ENCODE measurements around the gene SRRM2.

The SRRM2 gene

GRCh38 chr16:2752035-2752849 lies at the start of gene SRRM2:
SRRM2 (plus strand) TSS chr16:2752638; CDS start chr16:2756365, 3,727 bp downstream.
- peak; percentile 94 for DNase-seq

DNA sequence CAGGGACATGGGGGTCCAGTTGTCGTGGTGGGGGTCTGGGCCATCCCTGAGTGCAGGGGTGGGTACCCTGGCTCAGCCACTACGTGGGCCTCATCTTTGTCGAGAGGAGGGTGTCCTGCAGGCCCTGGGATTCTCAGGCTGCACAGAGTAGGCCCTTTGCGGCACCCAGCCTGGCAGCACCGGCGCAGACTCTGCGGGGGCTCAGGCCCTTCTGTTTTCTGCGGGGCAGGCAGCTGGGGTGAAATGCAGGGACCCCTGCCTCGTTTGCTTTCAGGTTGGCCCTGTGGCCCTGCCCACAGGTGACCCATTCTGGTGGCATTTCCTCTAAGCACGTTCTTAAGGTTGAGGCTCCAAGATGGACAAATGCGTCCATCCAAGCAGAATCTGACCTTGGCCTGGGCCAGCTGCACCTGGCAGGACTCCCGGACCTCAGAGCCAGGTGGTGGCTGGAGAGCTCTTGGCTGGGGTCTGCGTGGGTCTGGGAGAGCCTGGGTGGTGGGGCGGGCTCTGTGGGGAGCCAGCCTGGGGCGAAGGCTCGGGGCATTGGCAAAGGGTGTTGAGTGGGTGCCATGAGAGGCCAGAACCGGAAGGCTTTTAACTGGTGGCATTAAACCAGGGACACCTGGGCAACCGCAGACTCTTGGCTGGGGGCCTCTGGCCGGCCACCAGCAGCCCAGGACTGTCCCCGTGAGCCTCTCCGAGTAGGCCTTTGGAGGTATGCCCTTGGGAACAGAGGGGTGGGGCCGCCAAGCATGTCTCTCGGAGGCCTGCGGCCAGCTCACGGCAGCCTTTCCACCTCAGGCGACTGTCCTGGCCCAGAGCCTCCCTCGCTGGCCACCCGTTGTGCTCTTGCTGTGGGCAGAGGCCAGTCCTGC lies 49.3 kb upstream of the SRRM2 start:
- DNase-seq: no peak

DNA sequence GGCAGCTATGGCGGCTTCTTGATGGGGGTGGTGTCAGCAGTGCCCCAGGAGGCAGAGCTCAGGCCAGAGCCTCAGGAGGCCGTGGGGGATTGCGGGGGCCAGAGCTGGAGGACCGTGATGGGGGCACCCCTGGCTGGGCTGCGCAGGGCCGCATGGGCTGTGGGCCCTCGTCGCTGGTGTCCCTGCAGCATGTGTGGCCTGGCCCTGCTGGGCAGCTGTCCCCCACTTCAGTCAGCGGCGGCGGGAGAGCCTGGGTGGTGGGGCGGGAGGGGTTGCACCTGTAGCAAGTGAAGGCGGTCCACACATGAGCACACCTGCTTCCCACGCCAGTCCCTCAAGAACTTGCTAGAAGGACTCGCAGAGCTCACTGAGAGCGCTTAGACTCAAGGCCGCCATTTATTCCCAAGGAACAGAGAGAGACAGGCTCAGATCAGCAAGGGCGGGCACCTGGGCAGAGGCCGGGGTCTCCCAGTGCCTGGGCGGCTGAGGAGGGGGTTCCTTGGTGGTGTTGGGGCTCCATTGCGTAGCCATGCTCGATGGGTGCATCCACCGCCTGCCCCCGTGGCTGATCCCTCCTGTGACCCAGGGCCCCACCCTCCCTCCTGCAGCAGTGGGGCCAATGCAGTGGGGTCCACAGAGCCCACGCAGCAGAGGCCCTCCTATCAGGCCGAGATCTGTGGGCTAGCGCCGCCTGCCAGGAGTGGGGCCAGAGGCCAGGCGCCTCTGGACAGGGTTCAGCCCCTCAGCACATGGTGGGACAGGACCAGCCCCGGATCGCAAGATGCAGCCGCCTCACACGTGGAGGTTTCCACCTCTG lies 48.1 kb upstream of the SRRM2 start:
- no peak for DNase-seq

DNA sequence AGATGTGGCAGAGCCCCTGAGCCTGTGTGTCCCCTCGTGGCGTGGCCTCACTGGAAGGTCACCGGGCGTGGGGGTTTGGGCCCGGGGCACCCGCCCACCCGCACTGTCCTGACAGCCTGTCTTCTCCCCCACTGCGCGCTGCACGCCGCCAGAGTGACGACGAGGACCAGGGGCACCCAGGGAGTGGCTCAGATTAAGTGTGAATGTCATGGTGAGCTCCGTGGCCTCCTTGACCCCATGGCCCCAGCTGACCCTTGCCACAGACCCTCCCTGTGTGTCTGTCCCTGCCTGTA lies 47.5 kb upstream of the SRRM2 start:
- no peak for DNase-seq

GRCh38 chr16:2705351-2705750 lies 47.1 kb upstream of the SRRM2 start:
- DNase-seq: no peak

- DNase-seq: no peak
These were observed 46.4 kb upstream of the SRRM2 start for GRCh38 chr16:2706085-2706484.

DNA sequence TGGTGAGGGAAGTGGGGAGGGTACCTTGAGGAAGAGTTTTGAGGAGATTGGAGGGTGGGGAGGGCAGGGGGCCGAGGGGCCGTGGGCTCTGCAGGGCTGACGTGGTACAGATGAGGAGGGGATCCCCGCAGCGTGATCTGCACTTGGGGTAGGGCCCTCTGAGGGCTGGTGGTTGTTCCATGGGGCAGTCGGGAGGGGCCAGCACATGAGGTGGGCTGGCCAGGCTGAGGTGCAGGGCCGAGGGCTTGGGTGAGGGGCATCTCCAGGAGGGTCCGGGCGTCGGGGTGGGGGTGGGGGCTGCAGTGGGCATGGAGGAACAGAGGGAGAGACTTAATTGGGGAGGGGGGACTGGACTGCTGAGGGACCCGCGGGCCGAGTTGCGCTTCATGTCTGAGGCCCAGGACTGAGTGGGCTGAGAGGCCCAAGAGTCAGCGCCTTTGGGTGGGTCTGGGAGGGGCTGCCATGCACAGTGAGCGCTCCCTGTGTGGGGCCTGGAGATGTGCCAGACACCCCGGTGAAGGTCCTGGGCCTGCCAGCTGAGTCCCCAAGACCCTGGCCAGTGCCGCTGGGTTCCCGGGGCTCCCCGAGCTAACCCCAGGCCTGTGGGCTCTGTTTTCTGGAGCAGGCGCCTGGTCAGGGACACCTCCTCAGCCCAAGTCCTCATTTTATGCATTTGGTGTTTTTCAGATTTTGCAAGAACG lies 45.7 kb upstream of the SRRM2 start:
- no peak for DNase-seq

DNA sequence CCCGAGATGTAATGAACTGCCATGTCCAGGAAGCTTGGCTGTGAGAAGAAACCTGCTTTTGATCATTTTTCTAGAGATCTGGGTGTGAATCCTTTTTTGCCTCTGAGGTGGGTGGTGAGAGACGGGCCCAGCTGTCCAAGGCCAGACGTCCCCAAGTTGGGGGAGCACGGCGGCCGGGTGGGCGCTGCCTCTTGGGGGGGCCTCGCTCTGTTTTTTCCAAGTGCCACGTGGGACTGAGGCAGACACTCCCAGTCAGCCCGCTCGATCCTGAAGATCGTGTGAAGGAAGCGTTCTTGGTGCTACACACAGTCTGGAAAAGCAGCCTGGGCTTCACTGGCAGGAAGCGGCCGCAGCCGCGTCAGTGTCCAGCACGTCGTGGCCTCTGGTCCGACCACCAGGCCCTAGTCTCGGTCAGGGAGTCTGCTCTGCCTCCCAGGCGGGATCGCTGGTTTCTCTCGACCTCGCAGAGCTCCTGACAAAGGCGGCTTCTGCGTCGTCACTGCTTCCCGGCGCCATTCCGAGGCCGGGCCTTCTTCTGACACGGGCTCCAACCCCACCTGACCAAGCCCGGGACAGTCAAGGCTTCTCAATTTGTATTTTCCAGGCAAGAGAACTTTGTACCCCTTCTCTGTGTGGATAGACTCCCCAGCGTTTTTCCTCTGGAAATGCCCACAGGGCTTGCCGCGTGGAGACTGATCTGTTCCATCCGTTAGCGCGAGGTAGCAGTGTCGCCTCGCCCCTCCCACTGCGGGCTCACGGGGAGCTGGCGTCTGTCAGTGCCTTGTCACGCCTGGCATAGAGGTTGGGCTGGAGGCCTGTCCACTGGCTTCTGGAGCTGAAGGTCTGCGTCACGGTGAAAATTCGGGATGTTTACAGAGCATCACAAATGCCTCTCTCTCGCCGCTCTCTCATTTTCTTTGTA lies 44.8 kb upstream of the SRRM2 start:
- no peak for DNase-seq

DNA sequence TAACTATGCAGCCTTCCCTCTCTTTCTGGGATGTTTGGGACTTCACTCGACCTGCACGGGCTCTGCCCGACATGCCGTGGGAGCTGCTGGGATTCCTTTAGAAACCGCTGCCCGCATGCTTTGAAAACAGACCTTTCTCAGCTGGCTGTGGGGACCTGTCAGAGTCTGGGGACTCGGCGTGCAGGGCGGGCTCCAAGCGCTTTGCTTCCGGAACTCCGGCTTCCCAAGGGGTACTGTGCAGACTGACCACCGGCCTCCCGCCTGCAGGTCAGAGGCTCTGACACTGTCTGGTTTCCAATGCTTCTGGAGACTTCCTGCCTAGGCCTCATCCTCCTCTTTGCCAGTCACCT lies 44.2 kb upstream of the SRRM2 start:
- DNase-seq: no peak

- DNase-seq: no peak
These were observed 43.4 kb upstream of the SRRM2 start for GRCh38 chr16:2708955-2709587.

GRCh38 chr16:2709588-2709984 lies 42.9 kb upstream of the SRRM2 start:
- DNase-seq: no peak

DNA sequence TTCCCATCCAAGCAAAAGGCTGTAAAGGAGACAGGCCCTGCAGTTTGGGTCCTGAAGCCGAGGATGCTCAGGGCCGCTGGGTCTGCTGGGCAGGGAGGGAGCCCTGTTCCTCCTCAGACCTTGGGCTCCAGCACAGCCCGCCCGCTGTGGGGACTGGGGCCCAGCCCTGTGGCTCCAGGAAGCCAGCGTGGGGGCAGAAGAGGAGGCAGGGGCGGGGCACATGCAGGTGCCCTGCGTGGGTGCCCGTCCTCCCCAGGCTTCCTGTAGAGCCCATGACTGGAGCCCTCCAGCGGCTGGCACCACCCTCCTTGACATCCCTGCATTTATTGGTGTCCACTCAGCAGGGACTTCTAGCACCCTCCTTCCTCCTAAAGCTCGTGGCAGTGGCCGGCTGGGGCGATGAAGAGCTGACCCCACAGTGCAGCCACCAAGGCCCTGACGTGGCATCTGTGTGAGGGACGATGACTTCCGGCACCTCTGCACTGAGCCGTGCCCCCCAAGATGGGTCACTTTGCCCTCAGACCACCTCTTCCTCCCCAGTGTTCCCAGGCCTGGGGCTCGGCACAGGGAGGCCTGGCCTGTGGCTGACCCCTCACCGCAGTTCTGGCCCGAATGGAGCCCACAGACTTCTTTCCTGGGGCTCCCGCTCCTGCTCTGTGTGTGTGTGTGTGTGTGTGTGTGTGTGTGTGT lies 42.3 kb upstream of the SRRM2 start:
- no peak for DNase-seq

DNA sequence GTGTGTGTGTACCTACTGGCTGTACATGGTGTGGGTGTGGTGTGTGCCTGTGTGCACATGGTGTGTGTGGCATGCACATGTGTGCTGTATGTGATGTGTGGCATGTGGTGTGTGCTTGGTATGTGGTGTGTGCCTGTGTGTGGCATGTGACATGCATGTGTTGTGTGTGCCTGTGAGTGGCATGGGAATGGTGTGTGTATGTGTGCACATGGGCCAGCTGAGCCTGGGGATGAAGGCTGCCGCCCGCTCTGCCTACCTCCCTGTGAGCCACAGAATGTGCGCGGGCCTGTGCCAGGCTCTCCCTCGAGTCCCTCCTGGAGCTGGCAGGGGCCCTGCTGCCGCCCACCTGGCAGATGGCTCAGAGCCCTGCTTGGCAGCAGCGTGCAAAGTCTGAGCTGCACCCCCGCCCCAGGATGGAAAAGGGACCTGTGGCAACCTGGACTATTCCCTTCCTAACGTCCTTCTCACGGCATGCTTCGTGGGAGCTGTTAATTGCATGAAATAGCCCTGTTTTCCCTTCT lies 41.7 kb upstream of the SRRM2 start:
- DNase-seq: no peak

- no peak for DNase-seq
These were observed 40.9 kb upstream of the SRRM2 start for GRCh38 chr16:2711370-2712062.

- no peak for DNase-seq
These were observed 40.4 kb upstream of the SRRM2 start for GRCh38 chr16:2712063-2712441.

DNA sequence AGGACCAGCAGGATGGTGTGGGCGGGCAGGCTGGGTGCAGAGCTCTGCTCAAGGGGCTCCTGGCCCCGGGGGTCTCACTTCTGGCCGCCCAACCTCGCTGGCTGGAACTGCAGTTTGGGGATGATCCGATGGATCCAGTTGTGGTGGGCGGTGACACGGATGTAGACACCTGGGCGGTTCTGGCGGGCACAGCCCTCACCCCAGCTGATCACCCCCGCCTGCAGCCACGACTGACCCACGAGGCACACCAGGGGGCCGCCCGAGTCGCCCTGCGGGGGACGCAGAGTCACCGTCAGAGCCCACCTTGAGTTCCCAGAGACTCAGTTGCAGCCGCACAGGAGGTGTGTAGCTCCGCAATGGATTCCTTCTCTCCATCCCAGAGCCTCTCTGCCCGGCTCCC lies 39.9 kb upstream of the SRRM2 start:
- no peak for DNase-seq

GRCh38 chr16:2713523-2713922 lies 38.9 kb upstream of the SRRM2 start:
- DNase-seq: no peak

- no peak for DNase-seq
These were observed 38.3 kb upstream of the SRRM2 start for GRCh38 chr16:2713985-2714774.

DNA sequence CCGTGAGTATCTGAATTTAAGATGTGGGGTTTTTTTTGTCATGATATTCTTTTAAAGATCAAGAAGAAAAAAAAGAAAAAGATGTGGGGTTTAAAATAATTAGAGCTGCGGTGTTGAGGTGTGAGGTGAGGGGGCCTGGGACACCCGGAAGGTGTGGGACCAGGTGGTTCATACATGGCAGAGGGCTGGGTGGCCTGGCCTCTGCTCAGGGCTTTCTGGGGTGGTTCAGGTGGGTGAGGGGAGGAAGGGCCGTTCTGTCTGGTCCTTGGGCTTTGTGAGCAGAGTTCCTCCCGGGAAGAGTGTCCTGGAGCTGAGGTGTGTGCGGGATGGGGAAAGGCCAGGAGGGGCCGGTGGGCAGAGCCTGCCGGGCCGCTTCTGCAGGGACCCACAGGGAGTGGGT lies 37.4 kb upstream of the SRRM2 start:
- DNase-seq: no peak

All from stimulated activated CD4-positive, alpha-beta T cell treated with anti-CD3 and anti-CD28 coated beads, Interleukin-4, amount 100 ng/mL, for 24 hours (primary cell).